Upper lobe of left lung (tissue), 4 donors: ENCODE data around the gene MYO3B.

Experiments used
- EP300 ChIP-seq, 4 donors: sonication (generic); formaldehyde crosslinking; IDR thresholded peaks; one replicate each; pipeline ENCODE4 v1.5.1; 2017; ENCODE audit warnings: antibody characterized with exemption in 4 of 4, control low read depth in 2 of 4
- POLR2A ChIP-seq, 4 donors: fragments of 450-650 bp; IDR thresholded peaks; one replicate each; pipeline ENCODE4 v1.5.1; 2016 to 2017; ENCODE audit warnings: antibody characterized with exemption in 4 of 4, mild to moderate bottlenecking in 2 of 4
- POLR2AphosphoS5 ChIP-seq, 2 donors: sonication (generic); formaldehyde crosslinking; IDR thresholded peaks; one replicate each; pipeline ENCODE4 v1.5.1; 2017; ENCODE audit warnings: antibody characterized with exemption in 2 of 2
- TF ChIP-seq, protein P1 (sequence below), 6 experiments: fragments of 450-650 bp in 4 of 6; fragments of 200-600 bp in 2 of 6; sonication (generic) in 2 of 6; IDR thresholded peaks; one replicate each; pipeline ENCODE4 v1.5.1; 2016 to 2019; ENCODE audit warnings: antibody characterized with exemption in 6 of 6

DNA sequence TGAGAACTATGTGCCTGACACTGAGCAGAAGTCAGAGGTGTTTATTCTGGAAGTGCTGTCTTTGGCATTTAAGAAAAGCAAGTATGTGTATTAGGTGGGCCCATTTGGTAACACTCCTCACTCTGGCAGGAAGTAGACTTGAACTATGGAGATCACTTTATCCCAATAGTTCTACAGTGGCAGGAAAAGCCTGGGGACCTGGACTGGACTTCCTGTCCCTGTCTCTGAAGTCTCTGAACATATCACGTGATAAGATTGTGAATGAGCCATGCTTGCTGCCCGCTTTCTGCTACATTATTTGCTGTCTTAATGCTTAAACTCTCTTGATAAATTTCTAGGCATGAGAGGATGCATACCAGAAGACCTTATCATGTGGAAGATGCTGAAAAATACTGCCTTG lies 203.7 kb downstream of the MYO3B start:
- TF ChIP-seq POLR2A (IDR thresholded peaks at IDR 0.05): no peak
- TF ChIP-seq, protein P1, sequence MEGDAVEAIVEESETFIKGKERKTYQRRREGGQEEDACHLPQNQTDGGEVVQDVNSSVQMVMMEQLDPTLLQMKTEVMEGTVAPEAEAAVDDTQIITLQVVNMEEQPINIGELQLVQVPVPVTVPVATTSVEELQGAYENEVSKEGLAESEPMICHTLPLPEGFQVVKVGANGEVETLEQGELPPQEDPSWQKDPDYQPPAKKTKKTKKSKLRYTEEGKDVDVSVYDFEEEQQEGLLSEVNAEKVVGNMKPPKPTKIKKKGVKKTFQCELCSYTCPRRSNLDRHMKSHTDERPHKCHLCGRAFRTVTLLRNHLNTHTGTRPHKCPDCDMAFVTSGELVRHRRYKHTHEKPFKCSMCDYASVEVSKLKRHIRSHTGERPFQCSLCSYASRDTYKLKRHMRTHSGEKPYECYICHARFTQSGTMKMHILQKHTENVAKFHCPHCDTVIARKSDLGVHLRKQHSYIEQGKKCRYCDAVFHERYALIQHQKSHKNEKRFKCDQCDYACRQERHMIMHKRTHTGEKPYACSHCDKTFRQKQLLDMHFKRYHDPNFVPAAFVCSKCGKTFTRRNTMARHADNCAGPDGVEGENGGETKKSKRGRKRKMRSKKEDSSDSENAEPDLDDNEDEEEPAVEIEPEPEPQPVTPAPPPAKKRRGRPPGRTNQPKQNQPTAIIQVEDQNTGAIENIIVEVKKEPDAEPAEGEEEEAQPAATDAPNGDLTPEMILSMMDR (IDR thresholded peaks at IDR 0.05): no peak
- no peak for TF ChIP-seq POLR2AphosphoS5 (IDR thresholded peaks at IDR 0.05)
- TF ChIP-seq EP300 (IDR thresholded peaks at IDR 0.05): no peak
